HG03159 (cell line): ENCODE measurements around the gene MMP25.
"Not testable (repeated sequence)": the region's sequence is repeated elsewhere in the genome, so short reads cannot be mapped to it uniquely, and the experiment has no call there.

Experiments used
- ATAC-seq: cut with Tn5 transposase; IDR thresholded peaks from one replicate; pipeline ENCODE4 v1.9.1; 2021; ENCODE audit warnings: mild to moderate bottlenecking, moderate library complexity; ENCODE audit not compliant: unreplicated experiment

The MMP25 gene

GRCh38 chr16:3028716-3029319 is 17.5 kb upstream of the MMP25 start:
- ATAC-seq: no peak

GRCh38 chr16:3029491-3030221 is 16.7 kb upstream of the MMP25 start:
- no peak for ATAC-seq

- no peak for ATAC-seq
Observed at GRCh38 chr16:3030222-3031212, 15.8 kb upstream of the MMP25 start.

- no peak for ATAC-seq
Observed at GRCh38 chr16:3032624-3033023, 13.7 kb upstream of the MMP25 start.

GRCh38 chr16:3035289-3035971 is 10.9 kb upstream of the MMP25 start:
- no peak for ATAC-seq

- no peak for ATAC-seq
Observed at GRCh38 chr16:3035972-3036725, 10.2 kb upstream of the MMP25 start.

- no peak for ATAC-seq
Observed at GRCh38 chr16:3036726-3037315, 9.5 kb upstream of the MMP25 start, which contains the start of gene BICDL2. TSS of gene BICDL2 (minus strand) at chr16:3036944. CDS start at chr16:3035496, 1,448 bp downstream.

GRCh38 chr16:3038256-3038655 is 8.1 kb upstream of the MMP25 start:
- no peak for ATAC-seq

- ATAC-seq: no peak
Observed at GRCh38 chr16:3038896-3039295, 7.5 kb upstream of the MMP25 start.

- ATAC-seq: no peak
Observed at GRCh38 chr16:3042376-3042775, 4.0 kb upstream of the MMP25 start.

GRCh38 chr16:3044708-3045107 is 1.7 kb upstream of the MMP25 start:
- no peak for ATAC-seq

GRCh38 chr16:3046641-3047386 is 453 bp downstream of the MMP25 start:
- ATAC-seq: no peak

- ATAC-seq: no peak
Observed at GRCh38 chr16:3047387-3047720, 993 bp downstream of the MMP25 start.

GRCh38 chr16:3049921-3050481 is 3.6 kb downstream of the MMP25 start:
- no peak for ATAC-seq

- no peak for ATAC-seq
Observed at GRCh38 chr16:3050487-3050886, 4.1 kb downstream of the MMP25 start.

- ATAC-seq: no peak
Observed at GRCh38 chr16:3051009-3051408, 4.6 kb downstream of the MMP25 start.

GRCh38 chr16:3051494-3051893 is 5.1 kb downstream of the MMP25 start:
- no peak for ATAC-seq

- not testable (repeated sequence) for ATAC-seq
Observed at GRCh38 chr16:3052571-3053329, 6.4 kb downstream of the MMP25 start.
